GM12878 (cell line): ENCODE data around the gene COIL.

Experiments
- CREM ChIP-seq: IDR thresholded peaks from 2 replicates; pipeline ENCODE4 v1.6.1; 2014; ENCODE audit warnings: antibody characterized with exemption, low read depth
- EZH2 ChIP-seq: IDR thresholded peaks from 2 replicates; pipeline ENCODE4 v1.6.1; 2012; ENCODE audit warnings: low read depth, mild to moderate bottlenecking, control low read depth, inconsistent platforms, low read length, borderline replicate concordance; ENCODE audit not compliant: control insufficient read depth
- NR2C2 ChIP-seq: IDR thresholded peaks from 2 replicates; pipeline ENCODE4 v1.6.1; 2011; ENCODE audit warnings: borderline replicate concordance, low read depth; ENCODE audit not compliant: control insufficient read depth, insufficient read length
- POLR2A ChIP-seq: IDR thresholded peaks from 2 replicates; pipeline ENCODE4 v1.6.1; 2011; ENCODE audit warnings: low read depth, mild to moderate bottlenecking, low read length
- POLR2AphosphoS5 ChIP-seq: IDR thresholded peaks from 2 replicates; pipeline ENCODE4 v1.6.1; 2011; ENCODE audit warnings: mild to moderate bottlenecking, low read length, inconsistent platforms
- RBBP5 ChIP-seq: fragments of 200-600 bp; sonication (generic); conservative IDR thresholded peaks from 2 replicates; pipeline ENCODE4 v1.6.1; 2016
- RFX5 ChIP-seq: IDR thresholded peaks from 2 replicates; pipeline ENCODE4 v1.6.1; 2011; ENCODE audit warnings: low read depth, low read length, improper control_type of control experiment
- STAT1 ChIP-seq: fragments of 450-650 bp; conservative IDR thresholded peaks from 2 replicates; pipeline ENCODE4 v1.6.1; 2014; ENCODE audit warnings: antibody characterized with exemption, mild to moderate bottlenecking
- TAF1 ChIP-seq: IDR thresholded peaks from 2 replicates; pipeline ENCODE4 v1.6.1; 2011; ENCODE audit warnings: mild to moderate bottlenecking, low read depth, low read length, borderline replicate concordance
- TF ChIP-seq, protein P1 (sequence below): fragments of 450-650 bp; IDR thresholded peaks from 2 replicates; pipeline ENCODE4 v1.6.1; 2018; ENCODE audit warnings: borderline replicate concordance, mild to moderate bottlenecking; ENCODE audit not compliant: partially characterized antibody
- TF ChIP-seq, protein P2 (sequence below), 3 experiments: IDR thresholded peaks in 2 of 3; conservative IDR thresholded peaks in 1 of 3; 2 replicates each; pipeline ENCODE4 v1.5.1; 2011; ENCODE audit warnings: low read depth in 3 of 3, low read length in 3 of 3, mild to moderate bottlenecking in 3 of 3, control low read depth in 2 of 3, moderate library complexity in 2 of 3, inconsistent platforms in 1 of 3, mixed read lengths in 1 of 3; ENCODE audit not compliant: control insufficient read depth in 2 of 3, insufficient read depth in 1 of 3; ENCODE audit errors: extremely low read depth in 1 of 3
- TF ChIP-seq, protein P3 (sequence below): IDR thresholded peaks from 2 replicates; pipeline ENCODE4 v1.6.1; 2012; ENCODE audit warnings: mild to moderate bottlenecking, low read depth, low read length

DNA sequence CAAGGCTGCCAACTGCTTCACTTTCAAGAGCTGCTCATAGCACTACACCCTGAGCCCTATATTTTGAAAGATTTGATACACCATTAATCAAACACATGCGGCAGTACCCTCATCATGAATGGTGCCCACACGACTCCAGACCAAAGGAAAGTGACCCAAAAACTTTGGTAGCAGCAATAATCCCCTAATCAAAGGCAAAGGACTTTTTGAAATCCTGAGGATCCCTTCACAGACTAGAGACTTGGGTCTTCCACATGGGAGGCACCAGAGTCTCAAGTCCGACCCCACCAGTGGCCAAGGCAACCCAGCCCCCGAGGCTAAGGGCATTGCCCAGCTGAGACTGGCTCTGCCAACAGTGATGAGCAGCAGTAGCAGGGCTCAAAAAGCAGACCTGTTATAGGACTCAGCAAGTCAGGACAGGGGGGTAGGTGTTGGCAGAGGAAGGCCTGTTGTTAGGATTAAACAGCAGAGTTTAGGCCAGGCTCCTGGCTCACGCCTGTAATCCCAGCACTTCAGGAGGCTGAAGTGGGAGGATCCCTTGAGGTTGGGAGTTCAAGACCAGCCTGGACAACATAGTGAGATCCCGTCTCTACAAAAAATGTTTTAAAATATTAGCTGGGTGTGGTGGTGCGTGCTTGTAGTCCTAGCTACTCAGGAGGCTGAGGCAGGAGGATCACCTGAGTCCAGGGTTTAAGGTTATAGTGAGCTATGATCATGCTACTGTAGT, 50.2 kb downstream of the COIL start:
- TF ChIP-seq RFX5, result no peak
- no peak for TF ChIP-seq TAF1
- TF ChIP-seq, protein P1, sequence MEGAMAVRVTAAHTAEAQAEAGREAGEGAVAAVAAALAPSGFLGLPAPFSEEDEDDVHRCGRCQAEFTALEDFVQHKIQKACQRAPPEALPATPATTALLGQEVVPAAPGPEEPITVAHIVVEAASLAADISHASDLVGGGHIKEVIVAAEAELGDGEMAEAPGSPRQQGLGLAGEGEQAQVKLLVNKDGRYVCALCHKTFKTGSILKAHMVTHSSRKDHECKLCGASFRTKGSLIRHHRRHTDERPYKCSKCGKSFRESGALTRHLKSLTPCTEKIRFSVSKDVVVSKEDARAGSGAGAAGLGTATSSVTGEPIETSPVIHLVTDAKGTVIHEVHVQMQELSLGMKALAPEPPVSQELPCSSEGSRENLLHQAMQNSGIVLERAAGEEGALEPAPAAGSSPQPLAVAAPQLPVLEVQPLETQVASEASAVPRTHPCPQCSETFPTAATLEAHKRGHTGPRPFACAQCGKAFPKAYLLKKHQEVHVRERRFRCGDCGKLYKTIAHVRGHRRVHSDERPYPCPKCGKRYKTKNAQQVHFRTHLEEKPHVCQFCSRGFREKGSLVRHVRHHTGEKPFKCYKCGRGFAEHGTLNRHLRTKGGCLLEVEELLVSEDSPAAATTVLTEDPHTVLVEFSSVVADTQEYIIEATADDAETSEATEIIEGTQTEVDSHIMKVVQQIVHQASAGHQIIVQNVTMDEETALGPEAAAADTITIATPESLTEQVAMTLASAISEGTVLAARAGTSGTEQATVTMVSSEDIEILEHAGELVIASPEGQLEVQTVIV, result no peak
- TF ChIP-seq EZH2, result no peak
- no peak for TF ChIP-seq RBBP5
- no peak for TF ChIP-seq POLR2AphosphoS5
- TF ChIP-seq NR2C2, result no peak
- no peak for TF ChIP-seq POLR2A
- TF ChIP-seq, protein P2, sequence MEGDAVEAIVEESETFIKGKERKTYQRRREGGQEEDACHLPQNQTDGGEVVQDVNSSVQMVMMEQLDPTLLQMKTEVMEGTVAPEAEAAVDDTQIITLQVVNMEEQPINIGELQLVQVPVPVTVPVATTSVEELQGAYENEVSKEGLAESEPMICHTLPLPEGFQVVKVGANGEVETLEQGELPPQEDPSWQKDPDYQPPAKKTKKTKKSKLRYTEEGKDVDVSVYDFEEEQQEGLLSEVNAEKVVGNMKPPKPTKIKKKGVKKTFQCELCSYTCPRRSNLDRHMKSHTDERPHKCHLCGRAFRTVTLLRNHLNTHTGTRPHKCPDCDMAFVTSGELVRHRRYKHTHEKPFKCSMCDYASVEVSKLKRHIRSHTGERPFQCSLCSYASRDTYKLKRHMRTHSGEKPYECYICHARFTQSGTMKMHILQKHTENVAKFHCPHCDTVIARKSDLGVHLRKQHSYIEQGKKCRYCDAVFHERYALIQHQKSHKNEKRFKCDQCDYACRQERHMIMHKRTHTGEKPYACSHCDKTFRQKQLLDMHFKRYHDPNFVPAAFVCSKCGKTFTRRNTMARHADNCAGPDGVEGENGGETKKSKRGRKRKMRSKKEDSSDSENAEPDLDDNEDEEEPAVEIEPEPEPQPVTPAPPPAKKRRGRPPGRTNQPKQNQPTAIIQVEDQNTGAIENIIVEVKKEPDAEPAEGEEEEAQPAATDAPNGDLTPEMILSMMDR (IDR thresholded peaks at IDR 0.05 in 2 of 3, conservative IDR thresholded peaks at IDR 0.05 in 1 of 3; ENCODE audit: control insufficient read depth in 2 of 3, extremely low read depth in 1 of 3, insufficient read depth in 1 of 3, low read depth in 3 of 3, low read length in 3 of 3), result no peak
- no peak for TF ChIP-seq CREM
- TF ChIP-seq STAT1, result no peak
- TF ChIP-seq, protein P3, sequence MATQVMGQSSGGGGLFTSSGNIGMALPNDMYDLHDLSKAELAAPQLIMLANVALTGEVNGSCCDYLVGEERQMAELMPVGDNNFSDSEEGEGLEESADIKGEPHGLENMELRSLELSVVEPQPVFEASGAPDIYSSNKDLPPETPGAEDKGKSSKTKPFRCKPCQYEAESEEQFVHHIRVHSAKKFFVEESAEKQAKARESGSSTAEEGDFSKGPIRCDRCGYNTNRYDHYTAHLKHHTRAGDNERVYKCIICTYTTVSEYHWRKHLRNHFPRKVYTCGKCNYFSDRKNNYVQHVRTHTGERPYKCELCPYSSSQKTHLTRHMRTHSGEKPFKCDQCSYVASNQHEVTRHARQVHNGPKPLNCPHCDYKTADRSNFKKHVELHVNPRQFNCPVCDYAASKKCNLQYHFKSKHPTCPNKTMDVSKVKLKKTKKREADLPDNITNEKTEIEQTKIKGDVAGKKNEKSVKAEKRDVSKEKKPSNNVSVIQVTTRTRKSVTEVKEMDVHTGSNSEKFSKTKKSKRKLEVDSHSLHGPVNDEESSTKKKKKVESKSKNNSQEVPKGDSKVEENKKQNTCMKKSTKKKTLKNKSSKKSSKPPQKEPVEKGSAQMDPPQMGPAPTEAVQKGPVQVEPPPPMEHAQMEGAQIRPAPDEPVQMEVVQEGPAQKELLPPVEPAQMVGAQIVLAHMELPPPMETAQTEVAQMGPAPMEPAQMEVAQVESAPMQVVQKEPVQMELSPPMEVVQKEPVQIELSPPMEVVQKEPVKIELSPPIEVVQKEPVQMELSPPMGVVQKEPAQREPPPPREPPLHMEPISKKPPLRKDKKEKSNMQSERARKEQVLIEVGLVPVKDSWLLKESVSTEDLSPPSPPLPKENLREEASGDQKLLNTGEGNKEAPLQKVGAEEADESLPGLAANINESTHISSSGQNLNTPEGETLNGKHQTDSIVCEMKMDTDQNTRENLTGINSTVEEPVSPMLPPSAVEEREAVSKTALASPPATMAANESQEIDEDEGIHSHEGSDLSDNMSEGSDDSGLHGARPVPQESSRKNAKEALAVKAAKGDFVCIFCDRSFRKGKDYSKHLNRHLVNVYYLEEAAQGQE, result no peak
